Activated naive CD8-positive, alpha-beta T cell treated with anti-CD3 and anti-CD28 coated beads, Interleukin-2, amount 10 ng/mL, durations not matched to agents 7 days and 5 days (primary cell): ENCODE measurements around the gene CNGB1. TPM values are rescaled to one million over a fixed set of nuclear protein-coding genes. Genes with fewer than 3 reads are reported as not detected.
"Not testable (repeated sequence)": the region's sequence is repeated elsewhere in the genome, so short reads cannot be mapped to it uniquely, and the experiment has no call there.

Source experiments
- ATAC-seq: fragments of 150-1000 bp; cut with Tn5 transposase; one replicate; pipeline ENCODE4 v1.10.0; 2021; ENCODE audit warnings: low read depth, moderate library complexity
- POLR2A ChIA-PET: fragments of 350-600 bp; sonication (Branson Sonifier 250); formaldehyde crosslinking; loops from one replicate; lab custom pipeline; 2021; ENCODE audit warnings: antibody characterized with exemption; lab: Charles Lee
- DNase-seq: peaks from one replicate; pipeline ENCODE4 v3.0.0; 2021
- H3K27ac Mint-ChIP-seq: one replicate; pipeline ENCODE4 v1.8.0; 2022; ENCODE audit warnings: mild to moderate bottlenecking, mixed read lengths
- H3K27me3 Mint-ChIP-seq: one replicate; pipeline ENCODE4 v1.8.0; 2022; ENCODE audit warnings: mild to moderate bottlenecking, moderate library complexity, mixed read lengths
- H3K36me3 Mint-ChIP-seq: one replicate; pipeline ENCODE4 v1.8.0; 2021; ENCODE audit warnings: mild to moderate bottlenecking, mixed read lengths
- H3K4me1 Mint-ChIP-seq: one replicate; pipeline ENCODE4 v1.8.0; 2021; ENCODE audit warnings: mixed read lengths
- H3K4me3 Mint-ChIP-seq: one replicate; pipeline ENCODE4 v1.8.0; 2022; ENCODE audit warnings: mild to moderate bottlenecking, moderate library complexity, mixed read lengths
- H3K9me3 Mint-ChIP-seq: one replicate; pipeline ENCODE4 v1.8.0; 2021; ENCODE audit warnings: mixed read lengths
- total RNA-seq, 2 experiments: library from RNA; stranded (reverse); gene quantifications; one replicate each; pipeline ENCODE4 v1.2.3, GENCODE V29; 2021

CNGB1 gene
- total RNA-seq, 2 experiments from 2014 or later, result not detected

DNA sequence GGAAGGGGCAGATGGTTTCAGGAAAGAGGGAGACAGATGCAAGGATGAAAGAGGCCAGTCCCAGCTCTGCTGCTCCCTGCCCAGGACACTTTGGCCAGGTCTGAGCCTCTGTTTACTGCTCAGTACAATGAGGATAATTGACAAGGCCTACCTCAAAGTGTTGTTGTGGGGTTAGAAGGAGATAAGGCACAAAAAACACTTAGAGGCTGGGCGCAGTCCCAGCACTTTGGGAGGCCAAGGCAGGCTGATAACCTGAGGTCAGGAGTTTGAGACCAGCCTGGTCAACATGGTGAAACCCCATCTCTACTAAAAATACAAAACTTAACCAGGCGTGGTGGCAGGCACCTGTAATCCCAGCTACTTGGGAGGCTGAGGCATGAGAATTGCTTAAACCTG is 7.1 kb upstream of the CNGB1 start:
- H3K4me3 Mint-ChIP-seq, H3K9me3 Mint-ChIP-seq, H3K4me1 Mint-ChIP-seq, POLR2A ChIA-PET, H3K27ac Mint-ChIP-seq, DNase-seq, H3K36me3 Mint-ChIP-seq, ATAC-seq, H3K27me3 Mint-ChIP-seq: not testable (repeated sequence)

DNA sequence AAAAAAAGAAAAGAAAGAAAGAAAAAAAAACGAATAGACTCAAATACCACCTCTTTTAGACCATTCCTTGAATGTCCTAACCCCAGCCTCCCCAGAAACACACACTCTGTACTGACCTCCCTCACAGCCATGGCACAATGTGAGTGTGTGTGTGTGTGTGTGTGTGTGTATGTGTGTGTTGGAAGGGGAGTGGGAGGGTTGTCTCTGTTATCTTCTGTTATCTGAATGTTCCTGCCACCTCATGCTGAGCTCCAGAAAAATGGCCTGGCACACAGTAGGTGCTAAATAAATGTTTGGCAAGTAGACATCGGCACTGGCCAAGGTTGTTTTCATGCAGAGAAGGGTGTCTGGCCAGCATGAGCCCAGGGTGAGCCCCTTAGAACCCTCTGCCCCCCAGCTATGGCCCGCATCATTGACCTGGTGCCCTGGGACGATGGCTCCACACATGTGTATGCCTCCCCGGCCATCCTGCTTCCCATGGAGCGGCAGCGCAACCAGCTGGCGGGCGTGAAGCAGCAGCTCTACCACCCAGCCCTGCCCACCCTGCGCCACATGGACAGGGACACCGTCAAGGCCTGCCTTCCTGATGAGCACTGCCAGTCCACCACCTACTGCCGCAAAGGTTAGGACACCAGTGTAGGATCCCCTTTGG is 6.6 kb upstream of the CNGB1 start:
- Mint-ChIP-seq H3K27ac (no peak overlapping the region), H3K4me3 (no peak overlapping the region), H3K4me1 (no peaks in the 10 kb centered on the region), H3K9me3 (no peaks in the 10 kb centered on the region), H3K36me3 (no peaks in the 10 kb centered on the region), H3K27me3 (peaks cover 7% of the 10 kb centered on the region)
- ATAC-seq (no peak), DNase-seq (no peak)
- POLR2A ChIA-PET, result no interaction called here

DNA sequence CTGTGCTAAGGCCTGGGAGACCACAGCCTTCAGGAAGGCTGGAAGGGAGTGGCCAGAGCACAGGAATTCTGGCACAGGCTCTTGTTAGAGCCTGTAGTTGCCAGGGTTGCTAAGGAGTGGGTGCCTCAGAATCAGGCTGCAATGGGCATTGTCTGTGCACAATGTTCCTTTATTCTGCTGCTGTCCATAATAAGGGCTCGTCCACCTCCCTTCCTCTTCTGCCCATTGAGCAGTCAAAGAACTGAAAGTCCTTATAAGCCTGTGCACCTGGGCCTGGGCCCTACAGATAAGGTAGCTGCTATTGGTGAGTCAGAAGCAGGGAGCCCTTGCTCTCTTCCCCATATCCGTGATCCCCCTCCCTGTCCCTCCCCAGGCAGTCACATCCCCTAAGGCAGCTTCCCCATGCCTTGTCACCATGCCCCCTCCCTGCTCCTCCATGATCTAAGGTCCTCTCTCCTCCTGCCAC is 5.4 kb upstream of the CNGB1 start:
- Mint-ChIP-seq H3K27ac (no peak overlapping the region), H3K27me3 (peaks cover 7% of the 10 kb centered on the region), H3K4me1 (peaks cover 4% of the 10 kb centered on the region), H3K4me3 (no peak overlapping the region), H3K9me3 (no peaks in the 10 kb centered on the region), H3K36me3 (no peaks in the 10 kb centered on the region)
- POLR2A ChIA-PET, result no interaction called here
- ATAC-seq, result no peak
- no peak for DNase-seq

DNA sequence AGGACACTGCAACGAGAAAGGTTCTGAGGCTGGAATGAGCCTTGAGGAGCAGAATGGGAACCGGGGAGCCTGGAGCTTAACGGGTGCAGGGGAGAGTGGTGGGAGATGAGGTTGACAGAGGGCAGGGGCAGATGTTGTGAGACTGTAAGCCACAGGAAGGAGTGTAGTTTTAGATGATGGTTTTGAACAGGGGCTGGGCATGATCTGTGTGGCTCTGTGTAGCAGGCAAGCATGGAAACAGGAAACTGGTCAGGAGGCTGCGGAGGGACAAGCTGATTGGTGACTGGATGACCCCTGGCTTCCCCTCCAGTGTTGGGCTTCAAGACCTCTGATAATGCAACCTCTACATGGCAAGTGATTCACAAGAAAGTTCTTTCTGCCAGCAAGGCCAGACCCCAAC is 1.4 kb upstream of the CNGB1 start:
- peak overlapping the region; percentile 5 for H3K27ac Mint-ChIP-seq
- no peaks in the 10 kb centered on the region for H3K36me3 Mint-ChIP-seq
- H3K27me3 Mint-ChIP-seq, result peaks cover 8% of the 10 kb centered on the region
- DNase-seq, result no peak
- H3K4me1 Mint-ChIP-seq, result peaks cover 4% of the 10 kb centered on the region
- POLR2A ChIA-PET, result interaction anchor here (0.6 to 1.0 kb wide), 2 partner anchors 27 to 1230 kb away, joined by 3 read pairs; no protein-coding TSS in a partner anchor
- H3K4me3 Mint-ChIP-seq, result no peak overlapping the region
- peak; percentile 45 for ATAC-seq
- no peaks in the 10 kb centered on the region for H3K9me3 Mint-ChIP-seq

DNA sequence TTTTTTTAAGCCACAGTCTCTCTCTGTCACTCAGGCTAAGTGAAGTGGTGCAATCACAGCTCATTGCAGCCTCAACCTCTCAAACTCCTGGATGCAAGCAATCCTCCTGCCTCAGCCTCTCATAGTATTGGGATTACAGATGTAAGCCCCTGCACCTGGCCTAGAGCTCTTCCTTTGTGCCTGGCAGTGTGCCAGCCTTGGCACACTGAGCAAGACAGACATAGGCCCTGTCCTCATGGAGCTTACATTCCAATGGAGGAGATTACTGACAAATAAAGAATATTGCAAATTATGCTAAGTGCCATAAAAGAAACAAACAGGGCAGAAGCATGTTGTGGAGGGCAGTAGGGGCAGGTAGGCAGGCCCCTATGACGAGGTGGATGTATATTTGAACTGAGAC is 920 bp upstream of the CNGB1 start:
- peak overlapping the region; percentile 5 for H3K27ac Mint-ChIP-seq
- ATAC-seq (no peak), DNase-seq (no peak)
- H3K9me3 Mint-ChIP-seq, result no peaks in the 10 kb centered on the region
- no peaks in the 10 kb centered on the region for H3K36me3 Mint-ChIP-seq
- H3K4me3 Mint-ChIP-seq, result no peak overlapping the region
- POLR2A ChIA-PET, result interaction anchor here (0.6 to 1.0 kb wide), 2 partner anchors 28 to 1230 kb away, joined by 3 read pairs; no protein-coding TSS in a partner anchor
- H3K4me1 Mint-ChIP-seq, result peaks cover 4% of the 10 kb centered on the region
- H3K27me3 Mint-ChIP-seq, result peaks cover 6% of the 10 kb centered on the region

DNA sequence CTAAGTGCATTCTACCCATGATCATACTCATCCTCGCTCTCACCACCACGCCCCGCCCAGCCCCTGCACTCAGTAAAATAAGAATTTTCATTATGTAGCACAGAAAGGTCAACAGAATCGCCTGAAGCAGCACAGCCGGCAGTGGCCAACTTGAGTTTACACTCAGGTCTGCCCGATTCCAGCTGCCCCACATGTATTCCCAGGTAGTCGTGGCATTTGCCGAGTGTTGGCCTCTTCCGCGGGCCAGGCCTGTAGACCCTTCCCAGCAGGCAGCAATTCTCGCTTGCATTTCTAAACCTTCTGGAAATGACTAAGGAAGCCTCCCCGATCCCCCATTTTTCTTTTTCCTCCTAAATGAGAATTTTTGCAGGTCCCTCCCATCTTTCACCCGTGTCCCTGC is 609 bp downstream of the CNGB1 start:
- H3K4me3 Mint-ChIP-seq, result no peak overlapping the region
- H3K27ac Mint-ChIP-seq, result no peak overlapping the region
- H3K9me3 Mint-ChIP-seq, result no peaks in the 10 kb centered on the region
- DNase-seq (no peak), ATAC-seq (no peak)
- peaks cover 4% of the 10 kb centered on the region for H3K4me1 Mint-ChIP-seq
- H3K27me3 Mint-ChIP-seq, result peaks cover 3% of the 10 kb centered on the region
- POLR2A ChIA-PET, result no interaction called here
- H3K36me3 Mint-ChIP-seq, result no peaks in the 10 kb centered on the region

DNA sequence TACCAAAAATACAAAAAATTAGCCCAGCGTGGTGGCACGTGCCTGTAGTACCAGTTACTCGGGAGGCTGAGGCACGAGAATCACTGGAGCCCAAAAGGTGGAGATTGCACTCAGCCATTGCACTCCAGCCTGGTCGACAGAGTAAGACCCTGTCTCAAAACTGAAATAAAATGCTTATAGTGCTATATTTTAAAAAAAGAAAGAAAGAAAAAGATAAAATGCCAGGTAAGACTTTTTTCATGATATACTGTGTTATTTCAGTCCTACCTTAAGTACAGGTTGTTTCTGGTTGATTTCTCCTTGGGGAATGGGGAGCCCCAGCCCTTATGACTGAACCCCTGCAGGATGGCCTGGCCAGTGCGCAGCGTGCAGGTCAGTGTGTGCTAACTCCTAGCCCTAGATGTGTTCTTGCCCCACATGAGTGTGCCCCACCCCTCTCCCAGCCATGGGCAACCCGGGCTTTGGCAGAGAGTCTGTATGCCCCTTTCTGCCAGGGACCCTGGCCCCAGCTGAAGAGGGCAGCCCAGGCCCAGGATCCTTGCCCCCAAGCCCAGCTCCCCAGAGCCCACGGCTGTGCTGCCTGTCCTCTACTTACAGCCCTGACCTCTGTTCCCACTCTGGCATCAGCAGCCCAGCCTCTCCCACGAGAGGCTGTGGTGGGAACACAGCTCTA is 1.3 kb downstream of the CNGB1 start:
- no peak overlapping the region for H3K4me3 Mint-ChIP-seq

DNA sequence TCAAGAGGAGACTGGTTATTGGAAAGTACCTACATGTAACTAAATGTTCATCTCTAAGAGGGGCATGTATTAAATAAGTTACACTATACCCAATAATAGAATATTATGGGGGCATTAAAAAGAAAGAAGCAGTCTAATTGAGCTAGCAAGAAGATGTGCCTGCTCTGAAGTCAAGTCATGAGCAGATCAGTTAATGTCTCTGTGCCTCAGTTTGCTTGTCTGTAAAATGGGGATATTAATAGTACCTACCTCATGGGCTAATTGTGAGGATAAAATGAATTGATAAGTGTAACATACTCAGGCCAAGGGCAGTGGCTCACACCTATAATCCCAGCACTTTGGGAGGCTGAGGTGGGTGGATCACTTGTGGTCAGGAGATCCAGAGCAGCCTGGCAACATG is 3.0 kb downstream of the CNGB1 start:
- Mint-ChIP-seq H3K27me3 (peaks cover 2% of the 10 kb centered on the region), H3K36me3 (no peaks in the 10 kb centered on the region), H3K27ac (no peak overlapping the region), H3K4me1 (peaks cover 4% of the 10 kb centered on the region), H3K4me3 (no peak overlapping the region), H3K9me3 (no peaks in the 10 kb centered on the region)
- ATAC-seq (no peak), DNase-seq (no peak)
- POLR2A ChIA-PET, result no interaction called here

More for the DNA sequence above, 1.3 kb downstream of the CNGB1 start:
- POLR2A ChIA-PET, result no interaction called here
- DNase-seq (no peak), ATAC-seq (no peak)
- peaks cover 4% of the 10 kb centered on the region for H3K4me1 Mint-ChIP-seq
- no peak overlapping the region for H3K27ac Mint-ChIP-seq
- no peaks in the 10 kb centered on the region for H3K9me3 Mint-ChIP-seq
- peaks cover 3% of the 10 kb centered on the region for H3K27me3 Mint-ChIP-seq
- H3K36me3 Mint-ChIP-seq, result no peaks in the 10 kb centered on the region

DNA sequence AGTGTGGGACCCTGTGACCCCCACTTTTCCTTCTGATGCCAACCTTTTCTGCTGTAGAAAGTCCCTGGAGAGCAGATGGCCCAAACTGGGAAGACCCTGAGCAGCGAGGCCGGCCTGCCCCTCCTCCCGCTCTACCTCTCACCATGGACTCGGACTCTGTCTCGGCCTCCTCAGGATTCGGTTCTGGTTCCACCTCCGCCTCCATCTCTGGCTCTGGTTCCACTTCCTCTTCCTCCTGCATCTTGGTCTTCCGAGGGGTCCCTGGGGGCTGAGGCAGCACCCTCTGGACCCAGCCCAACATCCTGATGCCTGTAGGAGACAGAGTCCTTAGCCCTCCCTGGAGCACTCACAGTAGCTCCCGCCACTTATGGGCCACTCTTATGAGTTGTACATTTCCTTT is 3.9 kb downstream of the CNGB1 start:
- H3K27ac Mint-ChIP-seq, result no peak overlapping the region
- POLR2A ChIA-PET, result interaction anchor here (0.6 kb wide), 1 partner anchor 67 kb away, joined by 3 read pairs; no protein-coding TSS in a partner anchor
- no peaks in the 10 kb centered on the region for H3K4me1 Mint-ChIP-seq
- H3K36me3 Mint-ChIP-seq, result no peaks in the 10 kb centered on the region
- no peaks in the 10 kb centered on the region for H3K9me3 Mint-ChIP-seq
- H3K4me3 Mint-ChIP-seq, result no peak overlapping the region
- ATAC-seq (no peak), DNase-seq (no peak)
- peaks cover 2% of the 10 kb centered on the region for H3K27me3 Mint-ChIP-seq

DNA sequence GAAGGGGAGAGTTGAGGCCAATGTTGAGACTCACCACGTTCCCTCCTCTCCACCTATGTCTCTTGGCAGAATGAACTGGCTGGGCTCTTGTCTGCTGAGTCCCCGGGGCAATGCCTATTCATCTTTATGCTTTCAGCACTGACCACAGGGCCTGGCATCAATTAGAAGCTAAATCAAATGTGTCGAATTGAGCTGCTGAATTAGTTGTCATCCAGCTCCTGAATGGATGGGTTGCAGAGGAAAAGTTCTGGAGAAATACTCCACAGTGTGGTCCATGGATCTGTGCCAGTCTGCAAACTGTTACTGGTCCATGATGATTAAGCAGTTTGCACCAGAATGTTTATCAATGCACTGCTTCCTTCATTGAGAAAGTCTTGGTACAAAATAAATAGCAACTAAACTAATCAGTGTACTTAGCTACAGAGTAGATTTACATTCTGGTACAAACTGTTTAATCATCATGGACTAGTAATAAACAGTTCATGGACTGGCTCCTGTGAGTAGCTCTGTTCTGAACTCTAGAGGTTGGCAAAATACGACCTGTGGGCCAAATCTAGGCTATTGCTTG is 4.6 kb downstream of the CNGB1 start:
- ATAC-seq (no peak), DNase-seq (no peak)
- Mint-ChIP-seq H3K4me1 (no peaks in the 10 kb centered on the region), H3K27me3 (peaks cover 2% of the 10 kb centered on the region), H3K36me3 (no peaks in the 10 kb centered on the region), H3K27ac (no peak overlapping the region), H3K9me3 (no peaks in the 10 kb centered on the region), H3K4me3 (no peak overlapping the region)
- POLR2A ChIA-PET, result interaction anchor here (0.6 kb wide), 1 partner anchor 66 kb away, joined by 3 read pairs; no protein-coding TSS in a partner anchor

DNA sequence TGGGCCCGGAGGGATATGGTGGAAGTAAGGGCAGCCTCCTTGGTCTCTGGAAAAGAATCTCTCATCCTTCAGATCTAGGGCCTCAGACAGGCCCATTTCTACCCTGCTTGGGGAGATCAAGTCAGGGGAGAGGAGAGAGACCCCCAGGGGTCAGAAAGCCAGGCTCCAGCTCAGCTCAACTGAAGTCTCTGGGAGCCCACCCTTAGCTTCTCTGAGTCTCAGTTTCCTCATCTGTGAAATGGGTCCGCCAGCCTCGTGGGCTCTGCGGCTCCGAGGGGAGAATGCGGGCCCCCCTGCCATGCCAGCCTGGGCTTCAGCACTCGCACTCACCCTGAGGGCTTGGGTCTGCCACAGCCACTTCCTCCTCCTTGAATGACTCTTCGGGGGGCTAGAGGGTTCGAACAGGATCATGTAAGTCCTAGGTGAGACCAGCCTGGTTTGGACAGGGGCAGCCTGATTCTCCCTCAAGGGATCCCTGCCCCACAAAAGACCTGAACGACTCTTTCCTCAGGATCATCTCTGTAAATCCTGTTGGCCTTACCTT is 6.7 kb downstream of the CNGB1 start:
- H3K27ac Mint-ChIP-seq, result no peak overlapping the region
- POLR2A ChIA-PET, result no interaction called here
- peaks cover 2% of the 10 kb centered on the region for H3K27me3 Mint-ChIP-seq
- H3K9me3 Mint-ChIP-seq, result no peaks in the 10 kb centered on the region
- no peak for ATAC-seq
- H3K4me1 Mint-ChIP-seq, result no peaks in the 10 kb centered on the region
- no peaks in the 10 kb centered on the region for H3K36me3 Mint-ChIP-seq
- no peak overlapping the region for H3K4me3 Mint-ChIP-seq
- no peak for DNase-seq

DNA sequence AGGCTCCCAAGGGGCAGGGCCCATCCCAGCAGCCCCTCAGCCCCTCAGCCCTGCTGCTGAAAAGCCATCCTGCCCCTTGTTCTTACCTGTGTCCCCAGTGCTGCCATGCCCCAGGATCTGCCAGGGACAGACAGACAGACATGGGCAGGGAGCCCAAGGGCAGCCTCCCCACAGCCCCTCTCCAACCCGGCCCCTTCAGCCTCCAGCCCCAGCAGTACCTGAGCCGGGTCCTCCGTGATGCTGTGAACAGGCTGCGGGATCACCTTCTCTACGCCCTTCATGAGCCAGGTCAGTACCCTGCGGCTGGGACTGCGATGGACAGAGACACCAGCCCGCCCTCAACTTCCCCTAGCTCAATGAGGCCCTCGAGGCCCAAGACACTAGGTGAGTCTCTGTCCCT is 8.2 kb downstream of the CNGB1 start:
- Mint-ChIP-seq H3K27ac (peak overlapping the region; percentile 18), H3K9me3 (no peaks in the 10 kb centered on the region), H3K4me3 (no peak overlapping the region), H3K4me1 (no peaks in the 10 kb centered on the region), H3K36me3 (no peaks in the 10 kb centered on the region), H3K27me3 (no peaks in the 10 kb centered on the region)
- POLR2A ChIA-PET, result no interaction called here
- no peak for DNase-seq
- ATAC-seq, result no peak

DNA sequence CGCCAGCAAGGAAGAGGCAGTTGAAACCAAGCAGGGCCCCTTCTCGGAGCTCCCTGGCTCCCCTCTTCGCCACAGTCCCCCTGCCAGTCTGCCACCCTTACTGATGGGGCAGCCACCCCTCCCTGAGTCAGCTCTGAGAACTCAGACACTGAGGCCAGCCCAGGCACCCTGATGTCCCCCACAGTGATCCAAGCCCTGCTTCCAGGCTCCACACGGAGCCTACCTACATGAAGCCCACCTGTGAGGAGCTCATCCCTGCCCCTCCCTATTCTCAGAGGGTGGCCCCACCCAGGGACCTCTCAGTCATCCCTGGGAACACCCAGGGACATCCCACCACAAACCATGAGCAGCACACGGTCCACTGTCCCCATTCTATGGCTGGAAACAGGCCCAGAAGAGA is 8.9 kb downstream of the CNGB1 start:
- POLR2A ChIA-PET, result no interaction called here
- Mint-ChIP-seq H3K4me1 (no peaks in the 10 kb centered on the region), H3K27me3 (no peaks in the 10 kb centered on the region), H3K27ac (no peak overlapping the region), H3K4me3 (no peak overlapping the region), H3K36me3 (no peaks in the 10 kb centered on the region), H3K9me3 (no peaks in the 10 kb centered on the region)
- ATAC-seq (no peak), DNase-seq (no peak)
